ENCODE data around the gene ZNF799.
"Not testable (repeated sequence)": the region's sequence is repeated elsewhere in the genome, so short reads cannot be mapped to it uniquely, and the experiment has no call there.

ZNF799 gene

GRCh38 chr19:12400633-12401502, at the start of gene ZNF799:
TSS of gene ZNF799 (minus strand) at chr19:12401271. CDS start at chr19:12401070, 201 bp downstream.
- peak; percentile 96 for DNase-seq

GRCh38 chr19:12450844-12451243, 49.8 kb upstream of the ZNF799 start:
- DNase-seq, result no peak

- DNase-seq, result no peak
These were observed 47.7 kb upstream of the ZNF799 start for GRCh38 chr19:12448808-12449207.

- peak; percentile 95 for DNase-seq
These were observed 39.7 kb upstream of the ZNF799 start, which contains the start of gene ZNF443 for GRCh38 chr19:12440541-12441316. TSS of gene ZNF443 (minus strand) at chr19:12441021. CDS start at chr19:12440914, 107 bp downstream.

GRCh38 chr19:12439686-12440540, 38.8 kb upstream of the ZNF799 start:
- not testable (repeated sequence) for DNase-seq

GRCh38 chr19:12430726-12431299, 29.7 kb upstream of the ZNF799 start:
- DNase-seq, result not testable (repeated sequence)

- DNase-seq, result no peak
These were observed 24.8 kb upstream of the ZNF799 start for GRCh38 chr19:12425888-12426274.

- DNase-seq, result no peak
These were observed 24.3 kb upstream of the ZNF799 start for GRCh38 chr19:12425236-12425887.

- DNase-seq, result not testable (repeated sequence)
These were observed 16.2 kb upstream of the ZNF799 start for GRCh38 chr19:12417273-12417672.

- DNase-seq, result no peak
These were observed 10.8 kb upstream of the ZNF799 start for GRCh38 chr19:12411893-12412292.

- not testable (repeated sequence) for DNase-seq
These were observed 1.0 kb downstream of the ZNF799 start for GRCh38 chr19:12399901-12400632.

- not testable (repeated sequence) for DNase-seq
These were observed 9.9 kb downstream of the ZNF799 start for GRCh38 chr19:12391148-12391547.

- DNase-seq, result not testable (repeated sequence)
These were observed 14.7 kb downstream of the ZNF799 start for GRCh38 chr19:12386365-12386764.

GRCh38 chr19:12380444-12380737, 20.7 kb downstream of the ZNF799 start:
- no peak for DNase-seq

- no peak for DNase-seq
These were observed 21.2 kb downstream of the ZNF799 start for GRCh38 chr19:12379732-12380443.

- no peak for DNase-seq
These were observed 27.0 kb downstream of the ZNF799 start for GRCh38 chr19:12374026-12374425.

GRCh38 chr19:12365236-12366162, 35.6 kb downstream of the ZNF799 start, which contains the start of gene ZNF442:
TSS of gene ZNF442 (minus strand) at chr19:12365683. CDS start at chr19:12363631, 2,052 bp downstream.
- DNase-seq, result peak; percentile 67

- no peak for DNase-seq
These were observed 36.5 kb downstream of the ZNF799 start for GRCh38 chr19:12364391-12365235.

All from NCI-H510A (cell line).